A549 treated with AZD9567 at 1 μM for 4 hours (cell line): ENCODE data around the gene HHAT. TPM values are rescaled to one million over a fixed set of nuclear protein-coding genes. Genes with fewer than 3 reads are reported as not detected.

Experiments used
- total RNA-seq: library from RNA; stranded (reverse); fragments of 200-300 nt; extraction: Qiagen RNA extraction; gene quantifications from 5 replicates; pipeline ENCODE4 v1.2.3, GENCODE V29; 2022; ENCODE audit not compliant: insufficient read depth

The HHAT gene
- total RNA-seq: 1.5 to 3.7 TPM (median 1.7 TPM) in 5 replicates

GRCh38 chr1:210328746-210329503 is at the start of gene HHAT:
Gene HHAT (plus strand): TSS chr1:210328902. CDS start chr1:210348976, 20,074 bp downstream.

Other genes starting within 250 kb of the HHAT start
- gene SERTAD4, start 96.1 kb upstream of the HHAT start, total RNA-seq: 0.42 to 0.78 TPM (median 0.63 TPM) in 4 of 5 replicates, not detected in the other